Subcutaneous abdominal adipose tissue (tissue), 5 donors: ENCODE results near the gene KAZN.
A peak's percentile ranks its signal among the peaks of the same experiment; 100 is the strongest.
"Not testable (repeated sequence)": the region's sequence is repeated elsewhere in the genome, so short reads cannot be mapped to it uniquely, and the experiment has no call there.

ENCODE experiments used
- H3K27ac ChIP-seq: one replicate; pipeline ENCODE4 v1.7.0; 2013; ENCODE audit warnings: low read depth, mild to moderate bottlenecking, inconsistent platforms, low read length, moderate library complexity
- H3K27me3 ChIP-seq, 5 donors: one replicate each; pipeline ENCODE4 v1.7.0; 2013; ENCODE audit warnings: low read length in 5 of 5, inconsistent platforms in 1 of 5; ENCODE audit not compliant: control insufficient read depth in 5 of 5, insufficient read depth in 4 of 5
- H3K36me3 ChIP-seq, 5 donors: one replicate each; pipeline ENCODE4 v1.7.0; 2013; ENCODE audit warnings: low read length in 5 of 5; ENCODE audit not compliant: control insufficient read depth in 5 of 5, insufficient read depth in 5 of 5
- H3K4me1 ChIP-seq, 5 donors: one replicate each; pipeline ENCODE4 v1.7.0; 2013; ENCODE audit warnings: low read length in 5 of 5, mild to moderate bottlenecking in 3 of 5, moderate library complexity in 1 of 5; ENCODE audit not compliant: control insufficient read depth in 5 of 5, insufficient read depth in 5 of 5
- H3K4me3 ChIP-seq, 5 donors: one replicate each; pipeline ENCODE4 v1.7.0; 2013; ENCODE audit warnings: low read length in 5 of 5, low read depth in 1 of 5
- H3K9ac ChIP-seq, 5 donors: one replicate each; pipeline ENCODE4 v1.7.0; 2013; ENCODE audit warnings: low read length in 5 of 5, mild to moderate bottlenecking in 4 of 5, moderate library complexity in 3 of 5
- H3K9me3 ChIP-seq, 5 donors: one replicate each; pipeline ENCODE4 v1.7.0; 2013; ENCODE audit warnings: low read length in 5 of 5; ENCODE audit not compliant: control insufficient read depth in 5 of 5
- donor health status: healthy.
- donor health status: healthy.
- donor health status: healthy.
- donor health status: healthy.
- donor health status: healthy.

The KAZN gene

GRCh38 chr1:14963791-14964710 is 365.6 kb downstream of the KAZN start:
- H3K27me3 ChIP-seq, H3K9me3 ChIP-seq, H3K9ac ChIP-seq, H3K4me3 ChIP-seq, H3K27ac ChIP-seq: not testable (repeated sequence)
- H3K36me3 ChIP-seq: peaks cover 4 to 32% (median 26%) of the 10 kb centered on the region in 5 donors
- peaks cover 5 to 19% (median 18%) of the 10 kb centered on the region in 5 donors for H3K4me1 ChIP-seq

- Histone ChIP-seq H3K4me1 (peaks cover 5 to 23% (median 20%) of the 10 kb centered on the region in 5 donors), H3K9me3 (peaks cover 0 to 2% (median 0%) of the 10 kb centered on the region in 5 donors), H3K36me3 (peaks cover 4 to 32% (median 26%) of the 10 kb centered on the region in 5 donors), H3K9ac (no peak overlapping the region), H3K27ac (no peak overlapping the region), H3K27me3 (no peaks in the 10 kb centered on the region), H3K4me3 (no peak overlapping the region)
Observed at GRCh38 chr1:14964711-14965055, 366.2 kb downstream of the KAZN start.

GRCh38 chr1:14968251-14968851 is 369.9 kb downstream of the KAZN start:
- peak overlapping the region in 1 of 5 donors; percentile 0 for H3K9ac ChIP-seq
- H3K4me1 ChIP-seq: peaks cover 12 to 39% (median 30%) of the 10 kb centered on the region in 5 donors
- peaks cover 0 to under 1% (median 0%) of the 10 kb centered on the region in 5 donors for H3K36me3 ChIP-seq
- H3K27me3 ChIP-seq: no peaks in the 10 kb centered on the region
- H3K27ac ChIP-seq: peak overlapping the region; percentile 56
- H3K9me3 ChIP-seq: peaks cover 0 to 2% (median 0%) of the 10 kb centered on the region in 5 donors
- H3K4me3 ChIP-seq: no peak overlapping the region

- Histone ChIP-seq H3K4me3 (no peak overlapping the region), H3K36me3 (no peaks in the 10 kb centered on the region), H3K9me3 (peaks cover 0 to 7% (median 4%) of the 10 kb centered on the region in 5 donors), H3K9ac (peak overlapping the region in 1 of 5 donors; percentile 0), H3K27me3 (no peaks in the 10 kb centered on the region), H3K4me1 (peaks cover 12 to 39% (median 30%) of the 10 kb centered on the region in 5 donors), H3K27ac (peak overlapping the region; percentile 56)
Observed at GRCh38 chr1:14969006-14969405, 370.5 kb downstream of the KAZN start.

GRCh38 chr1:14970115-14970798 is 371.8 kb downstream of the KAZN start:
- no peaks in the 10 kb centered on the region for H3K27me3 ChIP-seq
- H3K4me3 ChIP-seq: peak overlapping the region in 3 of 5 donors; percentile 12 to 31 (median 23)
- H3K27ac ChIP-seq: no peak overlapping the region
- peaks cover 12 to 45% (median 30%) of the 10 kb centered on the region in 5 donors for H3K4me1 ChIP-seq
- peaks cover 0 to 7% (median 6%) of the 10 kb centered on the region in 5 donors for H3K9me3 ChIP-seq
- no peaks in the 10 kb centered on the region for H3K36me3 ChIP-seq
- H3K9ac ChIP-seq: no peak overlapping the region

GRCh38 chr1:14970799-14971141 is 372.3 kb downstream of the KAZN start:
- no peaks in the 10 kb centered on the region for H3K27me3 ChIP-seq
- peaks cover 12 to 45% (median 30%) of the 10 kb centered on the region in 5 donors for H3K4me1 ChIP-seq
- no peaks in the 10 kb centered on the region for H3K36me3 ChIP-seq
- peaks cover 0 to 7% (median 6%) of the 10 kb centered on the region in 5 donors for H3K9me3 ChIP-seq
- no peak overlapping the region for H3K9ac ChIP-seq
- peak overlapping the region in 2 of 5 donors; percentile 23 to 31 for H3K4me3 ChIP-seq
- H3K27ac ChIP-seq: no peak overlapping the region

GRCh38 chr1:14971221-14971620 is 372.7 kb downstream of the KAZN start:
- Histone ChIP-seq H3K36me3 (peaks cover 0 to 2% (median 0%) of the 10 kb centered on the region in 5 donors), H3K4me3 (no peak overlapping the region), H3K27ac (no peak overlapping the region), H3K4me1 (peaks cover 12 to 45% (median 30%) of the 10 kb centered on the region in 5 donors), H3K27me3 (no peaks in the 10 kb centered on the region), H3K9ac (no peak overlapping the region), H3K9me3 (peaks cover 0 to 7% (median 6%) of the 10 kb centered on the region in 5 donors)

GRCh38 chr1:14972107-14972506 is 373.6 kb downstream of the KAZN start:
- Histone ChIP-seq H3K9me3 (peaks cover 0 to 7% (median 6%) of the 10 kb centered on the region in 5 donors), H3K27me3 (no peaks in the 10 kb centered on the region), H3K9ac (no peak overlapping the region), H3K4me1 (peaks cover 12 to 45% (median 30%) of the 10 kb centered on the region in 5 donors), H3K36me3 (peaks cover 0 to 6% (median 1%) of the 10 kb centered on the region in 5 donors), H3K27ac (no peak overlapping the region), H3K4me3 (peak overlapping the region in 2 of 5 donors; percentile 1 to 4)

GRCh38 chr1:14973773-14974172 is 375.3 kb downstream of the KAZN start:
- no peak overlapping the region for H3K9ac ChIP-seq
- no peak overlapping the region for H3K4me3 ChIP-seq
- peaks cover 8 to 37% (median 22%) of the 10 kb centered on the region in 5 donors for H3K4me1 ChIP-seq
- H3K27ac ChIP-seq: no peak overlapping the region
- H3K9me3 ChIP-seq: peaks cover 0 to 7% (median 4%) of the 10 kb centered on the region in 5 donors
- peaks cover 0 to 9% (median 2%) of the 10 kb centered on the region in 5 donors for H3K36me3 ChIP-seq
- H3K27me3 ChIP-seq: no peaks in the 10 kb centered on the region
